ENCODE measurements around the gene BRIP1.
A peak's percentile ranks its signal among the peaks of the same experiment; 100 is the strongest.

The BRIP1 gene

DNA sequence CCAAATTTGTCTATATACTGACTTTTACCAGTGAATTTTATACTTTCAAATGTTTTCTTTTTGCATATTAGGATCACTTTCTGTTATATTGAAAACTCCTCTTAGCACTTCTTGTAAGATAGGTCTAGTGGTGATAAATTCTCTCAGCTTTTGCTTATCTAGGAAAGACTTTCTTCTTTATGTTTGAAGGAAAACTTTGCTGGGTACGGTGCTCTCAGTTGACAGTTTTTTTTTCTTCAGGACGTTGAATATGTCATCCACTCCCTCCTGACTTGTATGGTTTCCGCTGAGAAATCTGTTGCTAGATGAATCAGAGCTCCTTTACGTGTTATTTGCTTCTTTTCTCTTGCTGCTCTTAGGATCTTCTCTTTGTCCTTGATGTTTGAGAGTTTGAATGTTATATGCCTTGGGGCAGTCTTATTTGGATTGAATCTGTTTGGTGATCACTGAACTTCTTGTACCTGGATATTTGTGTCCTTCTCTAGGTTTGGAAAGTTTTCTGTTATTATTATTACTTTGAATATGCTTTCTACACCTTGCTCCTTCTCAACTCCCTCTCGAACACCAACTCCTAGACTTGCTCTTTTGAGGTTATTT is 228.3 kb downstream of the BRIP1 start:
- H3K27ac ChIP-seq (ENCODE audit: extremely low read depth, low read depth, low read length): no peak overlapping the region
- no peak overlapping the region for H3K4me3 ChIP-seq (ENCODE audit: low read depth, low read length)
- POLR2A ChIA-PET: no interaction called here
- H3K9me3 ChIP-seq (ENCODE audit: control insufficient read depth, insufficient read depth, low read depth, low read length): no peaks in the 10 kb centered on the region; the same call in 1 of the 2 replicates
- no peaks in the 10 kb centered on the region for H3K36me3 ChIP-seq (ENCODE audit: control insufficient read depth in 2 of 2, insufficient read depth in 1 of 2, low read length in 2 of 2)
- CTCF ChIA-PET: interaction anchor here (0.6 to 3.3 kb wide), 38 partner anchors 10 to 1153 kb away, joined by 3 to 31 read pairs (median 4); partner anchors contain the start of gene BRIP1
- TF ChIP-seq ZNF26 (tag by site-specific recombination; IDR thresholded peaks at IDR 0.05) (no peak), PRDM1 (tag by site-specific recombination; IDR thresholded peaks at IDR 0.05) (peak; percentile 68), SETDB1 (IDR thresholded peaks at IDR 0.05; ENCODE audit: insufficient read length, low read length) (peak; percentile 95)
- no peaks in the 10 kb centered on the region for H3K4me1 ChIP-seq (ENCODE audit: control insufficient read depth, insufficient read depth, low read length)

DNA sequence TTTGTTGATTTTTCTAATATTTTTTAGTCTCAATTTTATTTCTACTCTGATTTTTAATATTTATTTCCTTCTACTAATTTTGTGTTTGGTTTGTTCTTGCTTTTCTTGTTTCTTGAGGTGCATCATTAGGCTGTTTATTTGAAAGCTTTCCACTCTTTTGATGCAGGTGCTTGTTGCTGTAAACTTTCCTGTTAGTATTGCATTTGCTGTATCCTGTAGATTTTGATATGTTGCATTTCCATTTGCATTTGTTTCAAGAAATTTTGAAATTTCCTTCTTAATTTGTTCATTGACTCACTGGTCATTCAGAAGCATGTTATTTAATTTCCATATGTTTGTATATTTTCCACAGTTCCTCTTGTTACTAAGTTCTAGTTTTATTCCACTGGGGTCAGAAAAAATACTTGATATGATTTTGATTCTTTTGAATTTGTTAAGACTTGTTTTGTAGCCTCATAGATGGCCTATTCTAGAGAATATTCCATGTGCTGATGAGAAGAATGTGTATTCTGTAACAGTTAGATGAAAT is 229.3 kb downstream of the BRIP1 start:
- H3K9me3 ChIP-seq (ENCODE audit: control insufficient read depth, insufficient read depth, low read depth, low read length): no peaks in the 10 kb centered on the region; the same call in 1 of the 2 replicates
- no peaks in the 10 kb centered on the region for H3K36me3 ChIP-seq (ENCODE audit: control insufficient read depth in 2 of 2, insufficient read depth in 1 of 2, low read length in 2 of 2)
- ChIA-PET POLR2A (no interaction called here), CTCF (interaction anchor here (0.7 to 3.2 kb wide), 8 partner anchors 12 to 476 kb away, joined by 3 to 28 read pairs (median 4); no protein-coding TSS in a partner anchor)
- no peak for TF ChIP-seq ZNF391 (tag by site-specific recombination; IDR thresholded peaks at IDR 0.05; ENCODE audit: borderline replicate concordance, low read depth)
- no peak for TF ChIP-seq ZNF707 (tag by site-specific recombination; IDR thresholded peaks at IDR 0.05)
- no peak for TF ChIP-seq ZNF211 (tag by site-specific recombination; IDR thresholded peaks at IDR 0.05; ENCODE audit: low read depth)
- TF ChIP-seq PATZ1 (tag by site-specific recombination; IDR thresholded peaks at IDR 0.05): no peak
- no peak for TF ChIP-seq ZNF239 (tag by site-specific recombination; IDR thresholded peaks at IDR 0.05)
- no peak for TF ChIP-seq KLF7 (tag by site-specific recombination; IDR thresholded peaks at IDR 0.05; ENCODE audit: borderline replicate concordance)
- TF ChIP-seq ZNF585B (tag by site-specific recombination; IDR thresholded peaks at IDR 0.05): no peak
- no peak for TF ChIP-seq WT1 (tag by site-specific recombination; IDR thresholded peaks at IDR 0.05)
- TF ChIP-seq SP2 (tag by site-specific recombination; IDR thresholded peaks at IDR 0.05): no peak
- TF ChIP-seq ZNF843 (tag by site-specific recombination; IDR thresholded peaks at IDR 0.05): no peak
- no peak for TF ChIP-seq ELK4 (IDR thresholded peaks at IDR 0.05; ENCODE audit: borderline replicate concordance, low read depth, low read length)
- no peak for TF ChIP-seq ZNF747 (tag by site-specific recombination; IDR thresholded peaks at IDR 0.05)
- no peak for TF ChIP-seq ZNF37A (tag by site-specific recombination; IDR thresholded peaks at IDR 0.05)
- no peak overlapping the region for H3K27ac ChIP-seq (ENCODE audit: extremely low read depth, low read depth, low read length)
- no peak overlapping the region for H3K4me3 ChIP-seq (ENCODE audit: low read depth, low read length)
- H3K4me1 ChIP-seq (ENCODE audit: control insufficient read depth, insufficient read depth, low read length): no peaks in the 10 kb centered on the region

DNA sequence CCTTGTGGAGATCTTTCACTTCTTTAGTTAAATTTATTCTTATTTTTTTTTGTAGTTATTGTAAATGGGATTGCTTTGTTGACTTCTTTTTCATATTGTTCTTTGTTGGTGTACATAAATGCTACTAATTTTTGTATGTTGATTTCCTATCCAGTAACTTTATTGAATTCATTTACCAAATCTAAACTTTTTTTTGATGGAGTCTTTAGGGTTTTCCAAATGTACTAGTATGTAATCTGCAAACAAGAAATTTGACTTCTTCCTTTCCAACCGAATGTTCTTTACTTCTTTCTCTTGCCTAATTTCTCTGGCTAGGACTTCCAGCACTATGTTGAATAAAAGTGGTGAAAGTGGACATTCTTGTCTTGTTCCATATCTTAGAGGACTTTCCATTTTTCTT is 230.5 kb downstream of the BRIP1 start:
- TF ChIP-seq GFI1B (tag by site-specific recombination; IDR thresholded peaks at IDR 0.05): no peak
- Histone ChIP-seq H3K4me3 (ENCODE audit: low read depth, low read length) (no peak overlapping the region), H3K9me3 (ENCODE audit: control insufficient read depth, insufficient read depth, low read depth, low read length) (no peaks in the 10 kb centered on the region; the same call in 1 of the 2 replicates), H3K4me1 (ENCODE audit: control insufficient read depth, insufficient read depth, low read length) (no peaks in the 10 kb centered on the region), H3K27ac (ENCODE audit: extremely low read depth, low read depth, low read length) (no peak overlapping the region), H3K36me3 (ENCODE audit: control insufficient read depth in 2 of 2, insufficient read depth in 1 of 2, low read length in 2 of 2) (no peaks in the 10 kb centered on the region)
- ChIA-PET CTCF (interaction anchor here (0.7 to 3.2 kb wide), 2 partner anchors 44 to 477 kb away, joined by 4 to 28 read pairs; no protein-coding TSS in a partner anchor), POLR2A (no interaction called here)
